HG02852 (cell line): Measurements from ENCODE around the gene PIK3C3.

Experiments used
- ATAC-seq: cut with Tn5 transposase; IDR thresholded peaks from one replicate; pipeline ENCODE4 v1.9.1; 2021; ENCODE audit warnings: mild to moderate bottlenecking, moderate library complexity; ENCODE audit not compliant: unreplicated experiment

Gene PIK3C3

GRCh38 chr18:41954827-41955613 lies at the start of gene PIK3C3:
PIK3C3 (plus strand) TSS chr18:41955234; CDS start chr18:41955292, 58 bp downstream.
- peak; percentile 99 for ATAC-seq

- ATAC-seq: no peak
Measured at GRCh38 chr18:41905786-41906527, 49.1 kb upstream of the PIK3C3 start.

- ATAC-seq: peak; percentile 96
Measured at GRCh38 chr18:41906528-41907146, 48.4 kb upstream of the PIK3C3 start.

- ATAC-seq: no peak
Measured at GRCh38 chr18:41917181-41917580, 37.9 kb upstream of the PIK3C3 start.

- no peak for ATAC-seq
Measured at GRCh38 chr18:41921770-41922169, 33.3 kb upstream of the PIK3C3 start.

- ATAC-seq: no peak
Measured at GRCh38 chr18:41922176-41922575, 32.9 kb upstream of the PIK3C3 start.

- ATAC-seq: no peak
Measured at GRCh38 chr18:41922841-41923240, 32.2 kb upstream of the PIK3C3 start.

- no peak for ATAC-seq
Measured at GRCh38 chr18:41923446-41923845, 31.6 kb upstream of the PIK3C3 start.

- ATAC-seq: no peak
Measured at GRCh38 chr18:41928581-41928980, 26.5 kb upstream of the PIK3C3 start.

- no peak for ATAC-seq
Measured at GRCh38 chr18:41932899-41933298, 22.1 kb upstream of the PIK3C3 start.

GRCh38 chr18:41933778-41934177 lies 21.3 kb upstream of the PIK3C3 start:
- ATAC-seq: no peak

GRCh38 chr18:41936471-41937134 lies 18.4 kb upstream of the PIK3C3 start:
- ATAC-seq: no peak

GRCh38 chr18:41938445-41938844 lies 16.6 kb upstream of the PIK3C3 start:
- ATAC-seq: no peak

GRCh38 chr18:41939326-41939725 lies 15.7 kb upstream of the PIK3C3 start:
- ATAC-seq: no peak

- no peak for ATAC-seq
Measured at GRCh38 chr18:41940506-41941215, 14.4 kb upstream of the PIK3C3 start.

- no peak for ATAC-seq
Measured at GRCh38 chr18:41942254-41942653, 12.8 kb upstream of the PIK3C3 start.

- no peak for ATAC-seq
Measured at GRCh38 chr18:41948544-41949110, 6.4 kb upstream of the PIK3C3 start.

- ATAC-seq: no peak
Measured at GRCh38 chr18:41949206-41949920, 5.7 kb upstream of the PIK3C3 start.

- ATAC-seq: no peak
Measured at GRCh38 chr18:41955688-41956087, 654 bp downstream of the PIK3C3 start.

- ATAC-seq: no peak
Measured at GRCh38 chr18:41959045-41959444, 4.0 kb downstream of the PIK3C3 start.
